Measurements from ENCODE around the gene ILK.

- TF ChIP-seq CTCF (IDR thresholded peaks at IDR 0.05): no peak
- no peak for TF ChIP-seq EZH2 (IDR thresholded peaks at IDR 0.05)
Measured at GRCh38 chr11:6559369-6559768, 44.2 kb upstream of the ILK start.
